GM12874 (cell line): ENCODE measurements around the gene PVALB.

Experiments used
- CTCF ChIP-seq: IDR thresholded peaks from 2 replicates; pipeline ENCODE4 v1.5.1; 2011; ENCODE audit warnings: low read depth, mild to moderate bottlenecking, control low read depth, low read length, moderate library complexity; ENCODE audit not compliant: insufficient read depth

Gene PVALB

GRCh38 chr22:36819112-36819511 is 2.3 kb upstream of the PVALB start:
- no peak for TF ChIP-seq CTCF

- no peak for TF ChIP-seq CTCF
Measured at GRCh38 chr22:36818010-36818642, 1.3 kb upstream of the PVALB start.

GRCh38 chr22:36817525-36817848 is 652 bp upstream of the PVALB start:
- no peak for TF ChIP-seq CTCF

GRCh38 chr22:36816339-36816635 is 548 bp downstream of the PVALB start:
- no peak for TF ChIP-seq CTCF

GRCh38 chr22:36815558-36816338 is 1.1 kb downstream of the PVALB start:
- TF ChIP-seq CTCF: no peak

- no peak for TF ChIP-seq CTCF
Measured at GRCh38 chr22:36814801-36815200, 2.0 kb downstream of the PVALB start.

- no peak for TF ChIP-seq CTCF
Measured at GRCh38 chr22:36811094-36811800, 5.6 kb downstream of the PVALB start.
